ENCODE data around the gene STPG4. TPM values are rescaled to one million over a fixed set of nuclear protein-coding genes. Genes with fewer than 3 reads are reported as not detected.

The STPG4 gene
- not detected for total RNA-seq

GRCh38 chr2:47155091-47155876 is at the start of gene STPG4:
STPG4 (minus strand) TSS chr2:47155308; CDS start chr2:47155251, 57 bp downstream.

Other genes starting within 250 kb of the STPG4 start
- gene MCFD2, start 239.5 kb downstream of the STPG4 start, total RNA-seq, result 61.1 TPM
- 9.2 TPM for gene TTC7A, start 214.1 kb downstream of the STPG4 start, total RNA-seq
- 1,205 TPM for gene CALM2, start 21.2 kb upstream of the STPG4 start, total RNA-seq
- gene EPCAM, start 214.0 kb upstream of the STPG4 start, total RNA-seq, result 45.0 TPM
- 83.7 TPM for gene MSH2, start 247.8 kb upstream of the STPG4 start, total RNA-seq

Measured in diencephalon (tissue), 1 donor.